GM23338 (cell line): Measurements from ENCODE around the gene DDB1. TPM values are rescaled to one million over a fixed set of nuclear protein-coding genes. Genes with fewer than 3 reads are reported as not detected.

Experiments used
- ATAC-seq: fragments of 200-7000 bp; cut with Tn5 transposase; 3 replicates; pipeline ENCODE4 v1.9.1; 2020
- DNase-seq: peaks from one replicate; pipeline ENCODE4 v3.0.0-alpha.2; 2015; ENCODE audit warnings: low spot score
- H2AFZ ChIP-seq: fragments of 200-600 bp; sonication (generic); 2 replicates; pipeline ENCODE4 v1.8.0; 2016; ENCODE audit warnings: antibody characterized with exemption, mild to moderate bottlenecking, moderate library complexity
- H3F3A ChIP-seq: fragments of 200-600 bp; sonication (generic); replicated peaks from 2 replicates; pipeline ENCODE4 v1.8.0; 2017; ENCODE audit warnings: antibody characterized with exemption, mixed run types, low read depth
- H3K27ac ChIP-seq: fragments of 200-600 bp; sonication (generic); 2 replicates; pipeline ENCODE4 v1.6.1; 2016; ENCODE audit warnings: low read depth
- H3K27me3 ChIP-seq: fragments of 200-600 bp; sonication (generic); 2 replicates; pipeline ENCODE4 v1.8.0; 2016; ENCODE audit warnings: mild to moderate bottlenecking, mixed run types, moderate library complexity; ENCODE audit not compliant: insufficient read depth
- H3K36me3 ChIP-seq: fragments of 200-600 bp; sonication (generic); 2 replicates; pipeline ENCODE4 v1.8.0; 2016; ENCODE audit warnings: mild to moderate bottlenecking; ENCODE audit not compliant: insufficient read depth
- H3K4me1 ChIP-seq: fragments of 200-600 bp; sonication (generic); 2 replicates; pipeline ENCODE4 v1.8.0; 2016; ENCODE audit warnings: mild to moderate bottlenecking, moderate library complexity; ENCODE audit not compliant: insufficient read depth
- H3K4me2 ChIP-seq: fragments of 200-600 bp; sonication (generic); 2 replicates; pipeline ENCODE4 v1.7.1; 2017; ENCODE audit warnings: mixed run types
- H3K4me3 ChIP-seq: fragments of 200-600 bp; sonication (generic); 2 replicates; pipeline ENCODE4 v1.6.1; 2016; ENCODE audit warnings: mixed run types
- H3K79me2 ChIP-seq: fragments of 200-600 bp; sonication (generic); replicated peaks from 2 replicates; pipeline ENCODE4 v1.8.0; 2017; ENCODE audit warnings: mild to moderate bottlenecking; ENCODE audit not compliant: insufficient read depth
- H3K9me2 ChIP-seq: fragments of 200-600 bp; sonication (generic); 2 replicates; pipeline ENCODE4 v1.8.0; 2017; ENCODE audit not compliant: insufficient read depth
- H4K20me1 ChIP-seq: fragments of 200-600 bp; sonication (generic); replicated peaks from 2 replicates; pipeline ENCODE4 v1.8.0; 2017; ENCODE audit warnings: mild to moderate bottlenecking; ENCODE audit not compliant: insufficient read depth
- H3K27ac Mint-ChIP-seq: 2 replicates; pipeline ENCODE4 v1.8.0; 2020; ENCODE audit warnings: inconsistent platforms, mild to moderate bottlenecking, moderate library complexity, mixed read lengths
- H3K27me3 Mint-ChIP-seq: 3 replicates; pipeline ENCODE4 v1.8.0; 2022; ENCODE audit warnings: low read depth, mild to moderate bottlenecking, moderate library complexity, mixed read lengths, inconsistent platforms; ENCODE audit not compliant: insufficient read depth, poor library complexity
- H3K36me3 Mint-ChIP-seq: 3 replicates; pipeline ENCODE4 v1.8.0; 2021; ENCODE audit warnings: low read depth, mild to moderate bottlenecking, inconsistent platforms, moderate library complexity, mixed read lengths
- H3K4me1 Mint-ChIP-seq: 3 replicates; pipeline ENCODE4 v1.8.0; 2020; ENCODE audit warnings: mild to moderate bottlenecking, inconsistent platforms, mixed read lengths
- H3K4me3 Mint-ChIP-seq: 3 replicates; pipeline ENCODE4 v1.8.0; 2021; ENCODE audit warnings: moderate library complexity, mild to moderate bottlenecking, inconsistent platforms, mixed read lengths
- H3K9me3 Mint-ChIP-seq: 3 replicates; pipeline ENCODE4 v1.8.0; 2020; ENCODE audit warnings: moderate library complexity, mild to moderate bottlenecking, inconsistent platforms, mixed read lengths
- CREB1 ChIP-seq: fragments of 250-450 bp; sonication (Bioruptor Pico); IDR thresholded peaks from 2 replicates; pipeline ENCODE4 v1.5.0; 2020; ENCODE audit warnings: low read depth, mild to moderate bottlenecking, moderate library complexity
- EZH2 ChIP-seq: fragments of 200-600 bp; sonication (generic); IDR thresholded peaks from one replicate; pipeline ENCODE4 v1.8.0; 2017; ENCODE audit warnings: antibody characterized with exemption, mild to moderate bottlenecking, low read depth; ENCODE audit not compliant: unreplicated experiment
- EZH2phosphoT487 ChIP-seq: fragments of 200-600 bp; sonication (generic); IDR thresholded peaks from one replicate; pipeline ENCODE4 v1.8.1; 2018; ENCODE audit warnings: antibody characterized with exemption; ENCODE audit not compliant: unreplicated experiment
- JUNB ChIP-seq: IDR thresholded peaks from one replicate; pipeline ENCODE4 v1.6.1; 2016; ENCODE audit warnings: antibody characterized with exemption; ENCODE audit not compliant: unreplicated experiment
- NANOG ChIP-seq: IDR thresholded peaks from 2 replicates; pipeline ENCODE4 v1.6.1; 2016; ENCODE audit warnings: antibody characterized with exemption, borderline replicate concordance
- POLR2AphosphoS5 ChIP-seq: IDR thresholded peaks from 2 replicates; pipeline ENCODE4 v1.6.1; 2016; ENCODE audit warnings: antibody characterized with exemption, low read depth
- REST ChIP-seq: IDR thresholded peaks from one replicate; pipeline ENCODE4 v1.6.1; 2018; ENCODE audit warnings: antibody characterized with exemption; ENCODE audit not compliant: unreplicated experiment
- STAT1 ChIP-seq: IDR thresholded peaks from one replicate; pipeline ENCODE4 v1.6.1; 2016; ENCODE audit warnings: antibody characterized with exemption; ENCODE audit not compliant: unreplicated experiment
- ZNF114 ChIP-seq: fragments of 250-450 bp; sonication (Bioruptor Pico); IDR thresholded peaks from 2 replicates; pipeline ENCODE4 v1.5.0; 2020; ENCODE audit warnings: mild to moderate bottlenecking, moderate library complexity
- ZNF331 ChIP-seq: fragments of 250-450 bp; sonication (Bioruptor Pico); IDR thresholded peaks from 2 replicates; pipeline ENCODE4 v1.5.0; 2020; ENCODE audit warnings: low read depth, mild to moderate bottlenecking, moderate library complexity
- polyA plus RNA-seq: library from polyadenylated mRNA; unstranded; fragments of >200 nt; fragmentation: Nextera tagmentation; extraction: Ambion mirVana; gene quantifications from 2 replicates; pipeline ENCODE4 v1.2.1, GENCODE V29; 2016
- total RNA-seq: library from RNA; depleted of rRNA; stranded (reverse); fragments of >200 nt; shearing (Covaris generic); gene quantifications from 2 replicates; pipeline ENCODE4 v1.2.3, GENCODE V29; 2014
- TF ChIP-seq, protein P1 (sequence below), 2 experiments: fragments of 200-600 bp in 1 of 2; sonication (generic) in 1 of 2; conservative IDR thresholded peaks; 2 replicates each; pipeline versions ENCODE4 v1.5.1 to v1.6.1; 2016 to 2017; ENCODE audit warnings: antibody characterized with exemption in 2 of 2, low read depth in 2 of 2, mild to moderate bottlenecking in 2 of 2, moderate library complexity in 1 of 2
- TF ChIP-seq, protein P2 (sequence below): IDR thresholded peaks from 2 replicates; pipeline ENCODE4 v1.6.1; 2016; ENCODE audit warnings: antibody characterized with exemption
- TF ChIP-seq, protein P3 (sequence below): fragments of 250-450 bp; sonication (Bioruptor Pico); IDR thresholded peaks from 2 replicates; pipeline ENCODE4 v1.5.0; 2020; ENCODE audit warnings: mild to moderate bottlenecking, moderate library complexity

DDB1 gene
- total and polyA plus RNA-seq, 2 experiments from 2014 or later, result 102 to 282 TPM

DNA sequence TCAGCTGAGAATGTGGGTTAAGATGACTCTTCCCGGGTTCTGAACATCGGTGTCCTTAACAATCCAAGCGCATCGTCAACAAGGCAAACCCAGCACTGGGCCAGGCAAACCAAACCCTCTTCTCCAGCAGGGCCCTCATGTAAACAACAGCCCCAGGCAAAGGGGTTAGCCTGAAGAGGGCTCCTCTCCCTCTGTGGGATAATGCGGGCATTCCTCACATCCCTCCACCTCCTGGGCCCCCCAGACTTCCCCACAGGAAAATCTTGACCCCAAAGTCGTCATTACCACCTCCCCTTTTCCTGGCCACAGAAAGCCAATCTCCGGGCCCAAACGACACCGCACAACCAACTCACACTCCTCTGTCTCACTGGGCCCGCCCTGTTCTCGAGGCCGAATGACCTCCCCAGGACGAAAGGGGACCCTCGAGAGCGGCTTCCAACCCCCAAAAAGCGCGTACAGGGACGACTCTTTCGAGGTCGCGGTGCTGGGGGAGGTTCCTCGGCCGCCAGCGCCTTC, 566 bp downstream of the DDB1 start:
- peaks cover 56% of the 10 kb centered on the region for H3K79me2 ChIP-seq
- peak overlapping the region; percentile 90; the same call in 1 of the 2 replicates for H2AFZ ChIP-seq
- H3K27me3 ChIP-seq, result no peaks in the 10 kb centered on the region
- H4K20me1 ChIP-seq, result peaks cover 33% of the 10 kb centered on the region
- Mint-ChIP-seq H3K27me3 (peaks cover 19% of the 10 kb centered on the region), H3K9me3 (no peaks in the 10 kb centered on the region), H3K27ac (peak overlapping the region; percentile 97), H3K36me3 (peaks cover 38% of the 10 kb centered on the region), H3K4me3 (peak overlapping the region; percentile 98), H3K4me1 (peaks cover 39% of the 10 kb centered on the region)
- H3K4me3 ChIP-seq, result peak overlapping the region; percentile 99
- TF ChIP-seq JUNB (no peak), NANOG (no peak), ZNF114 (CRISPR knock-in tag) (no peak), STAT1 (no peak), ZNF331 (CRISPR knock-in tag) (no peak), REST (no peak), POLR2AphosphoS5 (no peak), EZH2 (no peak), EZH2phosphoT487 (no peak), CREB1 (CRISPR knock-in tag) (no peak)
- TF ChIP-seq, protein P1, sequence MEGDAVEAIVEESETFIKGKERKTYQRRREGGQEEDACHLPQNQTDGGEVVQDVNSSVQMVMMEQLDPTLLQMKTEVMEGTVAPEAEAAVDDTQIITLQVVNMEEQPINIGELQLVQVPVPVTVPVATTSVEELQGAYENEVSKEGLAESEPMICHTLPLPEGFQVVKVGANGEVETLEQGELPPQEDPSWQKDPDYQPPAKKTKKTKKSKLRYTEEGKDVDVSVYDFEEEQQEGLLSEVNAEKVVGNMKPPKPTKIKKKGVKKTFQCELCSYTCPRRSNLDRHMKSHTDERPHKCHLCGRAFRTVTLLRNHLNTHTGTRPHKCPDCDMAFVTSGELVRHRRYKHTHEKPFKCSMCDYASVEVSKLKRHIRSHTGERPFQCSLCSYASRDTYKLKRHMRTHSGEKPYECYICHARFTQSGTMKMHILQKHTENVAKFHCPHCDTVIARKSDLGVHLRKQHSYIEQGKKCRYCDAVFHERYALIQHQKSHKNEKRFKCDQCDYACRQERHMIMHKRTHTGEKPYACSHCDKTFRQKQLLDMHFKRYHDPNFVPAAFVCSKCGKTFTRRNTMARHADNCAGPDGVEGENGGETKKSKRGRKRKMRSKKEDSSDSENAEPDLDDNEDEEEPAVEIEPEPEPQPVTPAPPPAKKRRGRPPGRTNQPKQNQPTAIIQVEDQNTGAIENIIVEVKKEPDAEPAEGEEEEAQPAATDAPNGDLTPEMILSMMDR (conservative IDR thresholded peaks at IDR 0.05; ENCODE audit: low read depth in 2 of 2), result no peak
- TF ChIP-seq, protein P2, sequence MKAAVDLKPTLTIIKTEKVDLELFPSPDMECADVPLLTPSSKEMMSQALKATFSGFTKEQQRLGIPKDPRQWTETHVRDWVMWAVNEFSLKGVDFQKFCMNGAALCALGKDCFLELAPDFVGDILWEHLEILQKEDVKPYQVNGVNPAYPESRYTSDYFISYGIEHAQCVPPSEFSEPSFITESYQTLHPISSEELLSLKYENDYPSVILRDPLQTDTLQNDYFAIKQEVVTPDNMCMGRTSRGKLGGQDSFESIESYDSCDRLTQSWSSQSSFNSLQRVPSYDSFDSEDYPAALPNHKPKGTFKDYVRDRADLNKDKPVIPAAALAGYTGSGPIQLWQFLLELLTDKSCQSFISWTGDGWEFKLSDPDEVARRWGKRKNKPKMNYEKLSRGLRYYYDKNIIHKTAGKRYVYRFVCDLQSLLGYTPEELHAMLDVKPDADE, result no peak
- TF ChIP-seq, protein P3, sequence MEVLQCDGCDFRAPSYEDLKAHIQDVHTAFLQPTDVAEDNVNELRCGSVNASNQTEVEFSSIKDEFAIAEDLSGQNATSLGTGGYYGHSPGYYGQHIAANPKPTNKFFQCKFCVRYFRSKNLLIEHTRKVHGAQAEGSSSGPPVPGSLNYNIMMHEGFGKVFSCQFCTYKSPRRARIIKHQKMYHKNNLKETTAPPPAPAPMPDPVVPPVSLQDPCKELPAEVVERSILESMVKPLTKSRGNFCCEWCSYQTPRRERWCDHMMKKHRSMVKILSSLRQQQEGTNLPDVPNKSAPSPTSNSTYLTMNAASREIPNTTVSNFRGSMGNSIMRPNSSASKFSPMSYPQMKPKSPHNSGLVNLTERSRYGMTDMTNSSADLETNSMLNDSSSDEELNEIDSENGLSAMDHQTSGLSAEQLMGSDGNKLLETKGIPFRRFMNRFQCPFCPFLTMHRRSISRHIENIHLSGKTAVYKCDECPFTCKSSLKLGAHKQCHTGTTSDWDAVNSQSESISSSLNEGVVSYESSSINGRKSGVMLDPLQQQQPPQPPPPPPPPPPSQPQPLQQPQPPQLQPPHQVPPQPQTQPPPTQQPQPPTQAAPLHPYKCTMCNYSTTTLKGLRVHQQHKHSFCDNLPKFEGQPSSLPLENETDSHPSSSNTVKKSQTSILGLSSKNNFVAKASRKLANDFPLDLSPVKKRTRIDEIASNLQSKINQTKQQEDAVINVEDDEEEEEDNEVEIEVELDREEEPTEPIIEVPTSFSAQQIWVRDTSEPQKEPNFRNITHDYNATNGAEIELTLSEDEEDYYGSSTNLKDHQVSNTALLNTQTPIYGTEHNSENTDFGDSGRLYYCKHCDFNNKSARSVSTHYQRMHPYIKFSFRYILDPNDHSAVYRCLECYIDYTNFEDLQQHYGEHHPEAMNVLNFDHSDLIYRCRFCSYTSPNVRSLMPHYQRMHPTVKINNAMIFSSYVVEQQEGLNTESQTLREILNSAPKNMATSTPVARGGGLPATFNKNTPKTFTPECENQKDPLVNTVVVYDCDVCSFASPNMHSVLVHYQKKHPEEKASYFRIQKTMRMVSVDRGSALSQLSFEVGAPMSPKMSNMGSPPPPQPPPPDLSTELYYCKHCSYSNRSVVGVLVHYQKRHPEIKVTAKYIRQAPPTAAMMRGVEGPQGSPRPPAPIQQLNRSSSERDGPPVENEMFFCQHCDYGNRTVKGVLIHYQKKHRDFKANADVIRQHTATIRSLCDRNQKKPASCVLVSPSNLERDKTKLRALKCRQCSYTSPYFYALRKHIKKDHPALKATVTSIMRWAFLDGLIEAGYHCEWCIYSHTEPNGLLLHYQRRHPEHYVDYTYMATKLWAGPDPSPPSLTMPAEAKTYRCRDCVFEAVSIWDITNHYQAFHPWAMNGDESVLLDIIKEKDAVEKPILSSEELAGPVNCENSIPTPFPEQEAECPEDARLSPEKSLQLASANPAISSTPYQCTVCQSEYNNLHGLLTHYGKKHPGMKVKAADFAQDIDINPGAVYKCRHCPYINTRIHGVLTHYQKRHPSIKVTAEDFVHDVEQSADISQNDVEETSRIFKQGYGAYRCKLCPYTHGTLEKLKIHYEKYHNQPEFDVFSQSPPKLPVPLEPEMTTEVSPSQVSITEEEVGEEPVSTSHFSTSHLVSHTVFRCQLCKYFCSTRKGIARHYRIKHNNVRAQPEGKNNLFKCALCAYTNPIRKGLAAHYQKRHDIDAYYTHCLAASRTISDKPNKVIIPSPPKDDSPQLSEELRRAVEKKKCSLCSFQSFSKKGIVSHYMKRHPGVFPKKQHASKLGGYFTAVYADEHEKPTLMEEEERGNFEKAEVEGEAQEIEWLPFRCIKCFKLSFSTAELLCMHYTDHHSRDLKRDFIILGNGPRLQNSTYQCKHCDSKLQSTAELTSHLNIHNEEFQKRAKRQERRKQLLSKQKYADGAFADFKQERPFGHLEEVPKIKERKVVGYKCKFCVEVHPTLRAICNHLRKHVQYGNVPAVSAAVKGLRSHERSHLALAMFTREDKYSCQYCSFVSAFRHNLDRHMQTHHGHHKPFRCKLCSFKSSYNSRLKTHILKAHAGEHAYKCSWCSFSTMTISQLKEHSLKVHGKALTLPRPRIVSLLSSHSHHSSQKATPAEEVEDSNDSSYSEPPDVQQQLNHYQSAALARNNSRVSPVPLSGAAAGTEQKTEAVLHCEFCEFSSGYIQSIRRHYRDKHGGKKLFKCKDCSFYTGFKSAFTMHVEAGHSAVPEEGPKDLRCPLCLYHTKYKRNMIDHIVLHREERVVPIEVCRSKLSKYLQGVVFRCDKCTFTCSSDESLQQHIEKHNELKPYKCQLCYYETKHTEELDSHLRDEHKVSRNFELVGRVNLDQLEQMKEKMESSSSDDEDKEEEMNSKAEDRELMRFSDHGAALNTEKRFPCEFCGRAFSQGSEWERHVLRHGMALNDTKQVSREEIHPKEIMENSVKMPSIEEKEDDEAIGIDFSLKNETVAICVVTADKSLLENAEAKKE (CRISPR knock-in tag), result no peak
- DNase-seq (peak; percentile 61), ATAC-seq (peak; percentile 40)
- no peaks in the 10 kb centered on the region for H3K9me2 ChIP-seq
- H3K27ac ChIP-seq, result peak overlapping the region; percentile 95
- peaks cover 25% of the 10 kb centered on the region for H3K36me3 ChIP-seq
- H3K4me2 ChIP-seq, result peak overlapping the region; percentile 98
- H3K4me1 ChIP-seq, result peaks cover 24% of the 10 kb centered on the region
- peaks cover 42% of the 10 kb centered on the region for H3F3A ChIP-seq
